Neutrophil (primary cell): ENCODE data around the gene SH3TC2.

Source experiments
- H3K27ac ChIP-seq: fragments of 200-600 bp; sonication (generic); 2 replicates; pipeline ENCODE4 v1.5.1; 2016; ENCODE audit warnings: mild to moderate bottlenecking, moderate library complexity
- H3K27me3 ChIP-seq: fragments of 200-600 bp; sonication (generic); 2 replicates; pipeline ENCODE4 v1.6.0; 2016; ENCODE audit warnings: mild to moderate bottlenecking
- H3K36me3 ChIP-seq: fragments of 200-600 bp; sonication (generic); 2 replicates; pipeline ENCODE4 v1.5.1; 2017
- H3K4me1 ChIP-seq, 2 experiments: fragments of 200-600 bp in 1 of 2; sonication (generic) in 1 of 2; 1 replicate in 1 of 2; 2 replicates in 1 of 2; pipeline versions ENCODE4 v1.5.1 to v1.6.1; 2013 to 2016; ENCODE audit warnings: low read depth in 1 of 2, low read length in 1 of 2, mild to moderate bottlenecking in 1 of 2, moderate library complexity in 1 of 2; ENCODE audit not compliant: control insufficient read depth in 1 of 2, insufficient read depth in 1 of 2
- H3K4me3 ChIP-seq, 2 experiments: fragments of 200-600 bp in 1 of 2; sonication (generic) in 1 of 2; 1 replicate in 1 of 2; 2 replicates in 1 of 2; pipeline ENCODE4 v1.5.1; 2013 to 2016; ENCODE audit warnings: low read depth in 1 of 2, low read length in 1 of 2, mild to moderate bottlenecking in 1 of 2, moderate library complexity in 1 of 2
- H3K9me3 ChIP-seq: fragments of 200-600 bp; sonication (generic); 2 replicates; pipeline ENCODE4 v1.5.1; 2016
- CTCF ChIP-seq: fragments of 200-600 bp; sonication (generic); IDR thresholded peaks from 2 replicates; pipeline ENCODE4 v1.5.1; 2016; ENCODE audit warnings: antibody characterized with exemption

Gene SH3TC2

DNA sequence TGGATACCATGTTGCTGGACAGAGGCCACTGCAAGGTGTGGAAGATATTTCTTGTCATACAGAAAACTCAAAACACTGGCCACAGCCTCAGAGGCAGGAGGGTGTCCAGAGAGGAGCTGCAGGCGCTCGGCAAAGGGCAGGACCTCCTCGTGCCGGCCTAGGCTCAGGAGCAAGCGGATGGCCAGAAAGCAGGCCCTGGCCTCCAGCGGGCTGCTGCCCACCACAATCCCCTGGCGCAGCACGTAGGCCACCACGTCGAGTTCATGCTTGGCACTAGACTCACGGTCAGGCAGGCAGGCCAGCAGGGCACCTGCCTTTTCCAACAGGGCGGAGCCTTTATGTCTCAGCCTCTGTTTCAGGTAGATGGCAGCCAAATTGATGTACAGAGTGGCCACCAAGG, 35.2 kb downstream of the SH3TC2 start:
- TF ChIP-seq CTCF, result no peak
- Histone ChIP-seq H3K4me3 (no peak overlapping the region), H3K27me3 (no peaks in the 10 kb centered on the region), H3K4me1 (no peaks in the 10 kb centered on the region), H3K27ac (no peak overlapping the region), H3K9me3 (no peaks in the 10 kb centered on the region), H3K36me3 (no peaks in the 10 kb centered on the region)

DNA sequence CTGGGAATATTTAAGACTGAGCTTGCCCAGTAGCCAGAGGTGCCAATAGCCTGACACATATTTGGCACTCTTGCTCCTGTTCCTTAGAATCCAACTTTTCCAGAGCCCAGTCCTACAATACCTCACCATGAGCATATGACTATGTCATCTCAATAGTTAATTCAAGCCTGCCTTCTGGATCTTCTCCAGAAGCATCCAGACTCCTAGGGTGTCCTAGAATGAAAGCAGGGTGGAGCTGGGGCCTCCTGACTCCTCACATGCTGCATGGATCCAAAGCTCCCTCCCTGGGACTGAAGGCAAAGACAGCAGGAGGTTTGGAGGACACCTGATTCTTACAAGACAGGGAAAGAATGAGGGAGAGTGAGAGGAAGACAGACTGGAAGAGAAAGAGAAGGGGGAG, 37.9 kb downstream of the SH3TC2 start:
- Histone ChIP-seq H3K27ac (no peak overlapping the region), H3K4me3 (no peak overlapping the region)
- TF ChIP-seq CTCF, result no peak

DNA sequence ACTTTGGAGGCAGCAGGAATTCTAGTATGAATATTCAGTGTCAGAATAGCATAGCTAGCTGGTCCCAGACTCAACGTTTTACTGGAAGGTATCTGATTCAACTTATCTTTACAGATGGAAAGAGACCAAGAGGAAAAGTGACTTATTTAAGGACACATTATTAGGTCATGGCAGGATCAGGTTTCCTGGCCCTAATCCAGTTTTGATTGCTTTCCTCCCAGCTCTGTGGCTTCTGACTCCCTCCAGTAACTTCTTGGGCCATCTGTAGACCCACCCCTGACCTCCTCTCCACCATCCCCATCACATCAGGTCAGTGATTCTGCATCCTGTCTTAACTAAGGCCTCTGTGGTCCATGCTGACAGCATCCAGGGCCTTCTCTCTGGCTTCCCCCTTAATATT, 38.4 kb downstream of the SH3TC2 start:
- H3K4me3 ChIP-seq, result no peak overlapping the region
- no peaks in the 10 kb centered on the region for H3K27me3 ChIP-seq
- no peak overlapping the region for H3K27ac ChIP-seq
- no peaks in the 10 kb centered on the region for H3K36me3 ChIP-seq
- H3K9me3 ChIP-seq, result no peaks in the 10 kb centered on the region
- H3K4me1 ChIP-seq, result no peaks in the 10 kb centered on the region
- TF ChIP-seq CTCF, result no peak

More for the DNA sequence above, 37.9 kb downstream of the SH3TC2 start:
- Histone ChIP-seq H3K36me3 (no peaks in the 10 kb centered on the region), H3K9me3 (no peaks in the 10 kb centered on the region), H3K4me1 (no peaks in the 10 kb centered on the region), H3K27me3 (no peaks in the 10 kb centered on the region)

DNA sequence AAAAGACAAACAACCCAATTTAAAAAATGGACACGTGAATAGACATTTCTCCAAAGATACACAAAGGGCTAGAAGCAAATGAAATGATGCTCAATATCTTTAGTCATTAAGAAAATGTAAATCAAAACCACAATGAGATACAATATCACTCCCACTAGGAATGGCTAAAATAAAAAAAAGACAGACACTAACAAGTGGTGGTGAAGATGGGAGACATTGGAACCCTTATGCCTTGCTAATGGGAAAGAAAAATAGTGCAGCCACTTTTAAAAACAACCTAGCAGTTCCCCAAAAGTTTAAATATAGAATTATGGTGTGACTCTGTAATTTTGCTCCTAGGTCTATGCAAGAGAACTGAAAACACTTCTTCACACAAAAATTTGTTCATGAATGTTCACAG, 40.7 kb downstream of the SH3TC2 start:
- Histone ChIP-seq H3K9me3 (no peaks in the 10 kb centered on the region), H3K4me1 (no peaks in the 10 kb centered on the region), H3K4me3 (no peak overlapping the region), H3K27ac (no peak overlapping the region), H3K27me3 (no peaks in the 10 kb centered on the region), H3K36me3 (no peaks in the 10 kb centered on the region)
- no peak for TF ChIP-seq CTCF

DNA sequence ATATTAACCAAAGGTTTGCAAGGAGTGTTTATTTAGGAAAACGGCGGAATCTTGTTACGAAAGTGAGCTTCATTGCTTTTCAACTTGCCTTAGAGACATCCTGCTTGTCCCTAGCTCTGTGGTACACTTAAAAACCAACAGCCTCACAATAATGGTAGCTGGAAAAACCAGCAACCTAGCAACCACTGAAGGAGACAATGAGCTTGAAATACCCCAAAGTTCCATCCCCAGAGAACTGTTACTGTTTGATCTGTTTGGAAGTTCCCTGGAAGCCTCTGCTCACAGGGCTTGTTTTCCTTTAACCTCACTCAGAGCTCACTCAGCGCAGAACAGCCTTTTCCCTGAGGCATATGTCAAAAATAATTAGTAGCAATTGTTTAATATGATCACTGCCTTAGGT, 43.2 kb downstream of the SH3TC2 start:
- Histone ChIP-seq H3K4me3 (no peak overlapping the region), H3K9me3 (no peaks in the 10 kb centered on the region), H3K27me3 (no peaks in the 10 kb centered on the region), H3K27ac (no peak overlapping the region), H3K36me3 (no peaks in the 10 kb centered on the region), H3K4me1 (no peaks in the 10 kb centered on the region)
- TF ChIP-seq CTCF, result no peak

DNA sequence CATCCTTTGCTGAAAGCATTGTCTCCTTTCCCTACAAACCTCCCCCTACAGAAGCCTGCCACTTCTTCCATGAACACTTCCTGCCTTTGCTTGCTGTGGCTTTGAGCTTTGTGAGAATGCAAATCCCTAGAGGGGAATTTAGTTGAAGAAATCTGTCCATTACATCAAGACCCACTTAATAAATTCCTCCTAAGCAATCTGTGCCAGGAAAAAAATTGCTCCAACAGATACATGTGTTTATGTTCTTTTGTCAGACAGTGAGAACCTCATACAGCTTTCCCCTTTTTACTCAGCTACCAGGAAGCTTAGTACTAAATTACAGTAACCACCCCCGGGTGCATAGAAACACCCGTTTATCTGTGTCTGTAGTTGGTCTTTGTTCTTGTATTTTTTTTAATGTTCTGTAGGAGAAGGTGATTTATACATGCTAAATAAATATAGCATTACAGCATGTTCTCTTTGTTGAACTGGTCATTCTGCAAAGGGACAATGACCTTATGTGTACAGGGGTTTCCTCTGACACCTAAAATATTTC, 43.9 kb downstream of the SH3TC2 start:
- no peak overlapping the region for H3K4me3 ChIP-seq

More for the DNA sequence above, 43.9 kb downstream of the SH3TC2 start:
- Histone ChIP-seq H3K27me3 (no peaks in the 10 kb centered on the region), H3K9me3 (no peaks in the 10 kb centered on the region), H3K27ac (no peak overlapping the region), H3K4me1 (no peaks in the 10 kb centered on the region), H3K36me3 (no peaks in the 10 kb centered on the region)
- no peak for TF ChIP-seq CTCF
